LNCaP clone FGC (cell line): ENCODE results near the gene HDAC4.

Source experiments
- DNase-seq: peaks from one replicate; pipeline ENCODE4 v3.0.0-alpha.2; 2011; ENCODE audit warnings: low read depth
- H3K4me3 ChIP-seq: 2 replicates; pipeline ENCODE4 v1.5.1; 2011; ENCODE audit warnings: mild to moderate bottlenecking, low read depth, low read length, control low read depth
- TF ChIP-seq, protein P1 (sequence below): IDR thresholded peaks from 2 replicates; pipeline ENCODE4 v1.5.1; 2012; ENCODE audit warnings: mild to moderate bottlenecking; ENCODE audit not compliant: control insufficient read depth, insufficient read depth; ENCODE audit errors: extremely low read depth

The HDAC4 gene

DNA sequence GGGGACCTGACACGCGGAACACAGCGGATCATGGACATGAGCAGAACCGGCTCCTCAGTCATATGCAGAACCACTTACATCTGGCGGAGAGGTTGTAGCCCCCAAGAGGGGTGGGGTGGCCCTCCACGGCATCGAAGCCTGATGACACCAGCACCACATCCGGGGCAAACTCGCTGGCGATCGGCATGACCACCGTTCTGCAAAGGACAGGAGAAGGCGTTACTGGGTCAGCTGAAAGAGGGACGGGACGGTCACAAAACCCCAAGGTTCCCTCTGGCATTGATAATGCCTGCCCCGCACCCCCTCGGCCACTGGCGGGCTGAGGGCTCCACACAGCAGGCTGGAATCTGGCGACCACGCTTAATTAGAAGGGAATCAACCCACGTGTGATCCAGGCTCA lies 332.4 kb downstream of the HDAC4 start:
- TF ChIP-seq, protein P1, sequence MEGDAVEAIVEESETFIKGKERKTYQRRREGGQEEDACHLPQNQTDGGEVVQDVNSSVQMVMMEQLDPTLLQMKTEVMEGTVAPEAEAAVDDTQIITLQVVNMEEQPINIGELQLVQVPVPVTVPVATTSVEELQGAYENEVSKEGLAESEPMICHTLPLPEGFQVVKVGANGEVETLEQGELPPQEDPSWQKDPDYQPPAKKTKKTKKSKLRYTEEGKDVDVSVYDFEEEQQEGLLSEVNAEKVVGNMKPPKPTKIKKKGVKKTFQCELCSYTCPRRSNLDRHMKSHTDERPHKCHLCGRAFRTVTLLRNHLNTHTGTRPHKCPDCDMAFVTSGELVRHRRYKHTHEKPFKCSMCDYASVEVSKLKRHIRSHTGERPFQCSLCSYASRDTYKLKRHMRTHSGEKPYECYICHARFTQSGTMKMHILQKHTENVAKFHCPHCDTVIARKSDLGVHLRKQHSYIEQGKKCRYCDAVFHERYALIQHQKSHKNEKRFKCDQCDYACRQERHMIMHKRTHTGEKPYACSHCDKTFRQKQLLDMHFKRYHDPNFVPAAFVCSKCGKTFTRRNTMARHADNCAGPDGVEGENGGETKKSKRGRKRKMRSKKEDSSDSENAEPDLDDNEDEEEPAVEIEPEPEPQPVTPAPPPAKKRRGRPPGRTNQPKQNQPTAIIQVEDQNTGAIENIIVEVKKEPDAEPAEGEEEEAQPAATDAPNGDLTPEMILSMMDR: no peak
- no peak for DNase-seq

DNA sequence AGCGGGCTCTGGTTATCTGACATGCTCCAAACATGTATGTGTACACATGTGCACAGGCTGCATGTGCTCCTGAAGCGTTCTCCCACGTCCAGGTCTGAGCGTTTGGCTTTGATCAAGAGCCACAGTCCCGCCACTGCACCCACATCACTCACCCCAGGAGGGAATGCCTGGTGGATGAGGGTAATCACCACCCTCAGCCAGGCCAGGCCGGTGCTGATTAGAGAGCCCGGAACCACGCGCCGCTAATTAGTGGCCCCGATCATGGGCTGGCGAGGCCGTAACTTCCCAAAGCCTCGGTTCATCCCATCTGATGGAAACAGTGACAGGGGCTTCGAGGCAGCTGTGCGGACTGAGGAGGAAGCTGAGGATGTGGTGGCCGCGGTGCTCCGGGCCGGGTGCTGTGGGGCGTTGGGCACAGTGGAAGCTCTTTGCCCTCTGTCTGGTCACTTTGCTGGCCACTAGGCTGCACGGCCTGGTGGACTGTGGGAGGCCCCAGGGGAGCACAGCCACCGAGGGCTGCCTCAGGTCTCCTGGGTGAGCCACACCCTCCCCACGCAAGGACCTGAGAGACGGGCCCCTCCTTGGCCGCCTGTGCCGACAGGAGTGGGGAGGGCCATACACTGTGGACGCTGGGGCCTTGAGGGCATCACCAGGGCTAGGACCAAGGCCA lies 333.5 kb downstream of the HDAC4 start:
- TF ChIP-seq, protein P1: no peak
- DNase-seq: no peak
- no peak overlapping the region for H3K4me3 ChIP-seq

More for the DNA sequence above, 332.4 kb downstream of the HDAC4 start:
- no peak overlapping the region for H3K4me3 ChIP-seq

DNA sequence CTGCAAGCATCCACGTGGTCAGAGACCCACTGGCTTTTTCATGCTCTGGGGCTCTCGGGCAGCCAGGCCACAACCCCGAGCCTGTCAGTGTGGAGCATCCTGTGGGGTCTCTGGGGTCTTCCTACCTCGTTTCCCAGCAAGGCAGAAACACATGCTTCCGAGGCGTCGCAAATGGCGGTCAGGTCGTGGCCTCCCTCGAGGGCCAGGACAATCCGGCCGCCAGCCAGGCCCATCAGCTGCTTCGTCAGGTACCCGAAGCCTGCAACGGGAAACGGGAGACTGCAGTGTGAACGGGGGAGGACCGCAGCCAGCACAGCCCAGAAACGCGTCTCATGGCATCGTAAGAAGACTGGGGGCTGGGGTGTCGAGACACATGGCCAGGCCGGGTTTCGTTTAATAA lies 334.2 kb downstream of the HDAC4 start:
- no peak overlapping the region for H3K4me3 ChIP-seq
- TF ChIP-seq, protein P1: no peak
- no peak for DNase-seq

DNA sequence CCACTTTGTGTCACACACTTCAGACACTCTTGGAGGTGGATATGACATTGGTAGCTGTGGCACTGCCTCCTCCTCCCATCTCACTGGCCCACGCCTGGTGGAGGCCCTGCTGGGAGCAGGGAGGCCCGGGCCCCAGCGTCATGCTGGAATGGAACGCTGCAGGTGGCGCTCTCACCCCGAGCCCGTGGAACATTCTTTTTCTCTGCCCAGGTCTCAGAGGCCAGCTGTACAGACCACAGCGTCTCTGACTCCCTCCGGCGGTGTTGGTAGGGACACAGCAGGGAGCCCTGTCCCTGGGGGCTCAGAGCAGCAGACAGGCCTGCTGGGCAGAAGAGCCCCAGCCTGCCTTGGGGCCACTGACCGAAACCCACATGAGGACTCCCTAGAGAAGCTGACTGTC lies 334.9 kb downstream of the HDAC4 start:
- no peak for DNase-seq
- H3K4me3 ChIP-seq: no peak overlapping the region
- TF ChIP-seq, protein P1: no peak

DNA sequence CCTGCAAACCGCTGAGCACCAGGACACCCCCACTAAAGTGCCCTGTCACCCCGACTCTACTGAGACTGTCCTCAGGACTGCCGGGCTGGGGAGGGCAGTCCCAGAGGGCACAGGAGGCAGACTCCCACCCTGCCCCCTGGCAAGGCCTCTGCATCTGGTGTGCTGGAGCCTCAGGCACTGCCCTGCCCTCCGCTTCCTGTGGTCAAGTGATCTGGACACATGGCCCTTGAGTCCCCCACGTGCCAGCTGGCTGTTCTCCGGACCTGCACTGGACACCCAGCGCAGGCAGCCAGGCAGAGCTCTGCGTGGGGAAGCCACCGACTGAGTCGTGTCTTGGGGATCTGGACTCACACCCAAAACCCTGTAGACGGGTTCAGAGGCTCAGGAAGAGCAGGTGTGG lies 335.3 kb downstream of the HDAC4 start:
- DNase-seq: no peak
- H3K4me3 ChIP-seq: no peak overlapping the region
- TF ChIP-seq, protein P1: no peak

DNA sequence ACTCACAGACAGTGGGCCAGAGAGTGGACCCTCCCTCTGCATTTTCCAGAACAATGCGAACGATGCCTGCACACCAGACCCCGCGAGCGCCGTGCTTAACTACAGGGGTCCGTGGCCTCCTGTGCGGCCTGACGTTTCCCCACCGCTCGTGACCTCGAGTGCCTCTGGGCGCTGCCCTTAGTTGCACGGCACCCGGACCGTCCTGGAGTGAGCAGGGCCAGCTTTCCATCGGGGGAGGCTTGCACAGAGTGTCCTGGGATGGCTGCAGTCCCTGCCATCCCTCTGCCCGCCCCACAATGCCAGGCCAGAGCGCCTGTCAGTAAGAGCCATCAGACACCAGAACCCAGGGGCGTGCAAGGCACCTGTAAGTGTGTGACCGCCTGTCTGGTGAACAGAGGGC lies 335.9 kb downstream of the HDAC4 start:
- H3K4me3 ChIP-seq: no peak overlapping the region
- TF ChIP-seq, protein P1: no peak
- DNase-seq: no peak

DNA sequence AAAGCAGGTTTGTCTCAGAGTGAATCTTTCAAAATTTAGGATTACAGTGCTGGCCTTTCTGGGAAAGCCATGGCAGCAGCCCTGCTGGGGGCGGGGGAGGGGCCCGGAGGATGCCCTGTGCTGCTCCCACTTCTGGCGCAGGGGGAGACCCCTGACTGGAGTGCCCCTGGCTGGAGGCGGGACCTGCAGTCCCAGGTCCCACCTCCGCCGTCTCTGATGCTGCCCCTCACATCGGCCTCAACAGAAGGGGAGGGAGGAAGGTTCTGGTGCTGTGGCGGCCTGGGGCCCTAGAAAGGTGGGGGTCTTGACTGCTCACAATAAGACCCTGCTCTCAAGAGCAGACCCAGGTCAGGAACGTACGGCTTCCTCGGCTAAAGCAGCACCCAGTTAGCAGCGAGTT lies 336.6 kb downstream of the HDAC4 start:
- TF ChIP-seq, protein P1: no peak
- DNase-seq: no peak

More for the DNA sequence above, 336.6 kb downstream of the HDAC4 start:
- H3K4me3 ChIP-seq: no peak overlapping the region
